ENCODE data around the gene USP28.
"Not testable (repeated sequence)": the region's sequence is repeated elsewhere in the genome, so short reads cannot be mapped to it uniquely, and the experiment has no call there.

USP28 gene

DNA sequence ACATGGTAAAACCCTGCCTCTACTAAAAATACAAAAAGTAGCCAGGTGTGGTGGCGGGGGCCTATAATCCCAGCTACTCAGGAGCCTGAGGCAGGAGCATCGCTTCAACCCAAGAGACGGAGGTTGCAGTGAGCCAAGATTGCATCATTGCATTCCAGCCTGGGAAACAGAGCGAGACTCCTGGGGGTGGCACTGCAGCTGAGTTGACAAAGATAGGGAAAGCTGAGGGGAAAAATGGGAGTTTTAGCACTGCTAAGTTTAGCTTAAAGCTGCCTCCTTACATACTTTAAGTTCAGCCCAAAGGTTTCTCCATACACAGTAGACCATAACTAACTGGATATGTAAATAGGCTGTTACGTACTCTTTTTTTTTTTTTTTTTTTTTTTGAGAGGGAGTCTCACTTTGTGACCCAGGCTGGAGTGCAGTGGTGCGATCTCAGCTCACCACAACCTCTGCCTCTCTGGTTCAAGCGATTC, 9.0 kb upstream of the USP28 start:
- no peak overlapping the region for H3K27ac ChIP-seq
- H3K36me3 ChIP-seq (replicated peaks) = no peaks in the 10 kb centered on the region
- in situ Hi-C loops (cut with HindIII; ENCODE audit: low pct_ligation_motif_present, low sequenced_read_pairs) = no loop called here
- TF ChIP-seq, protein P1, sequence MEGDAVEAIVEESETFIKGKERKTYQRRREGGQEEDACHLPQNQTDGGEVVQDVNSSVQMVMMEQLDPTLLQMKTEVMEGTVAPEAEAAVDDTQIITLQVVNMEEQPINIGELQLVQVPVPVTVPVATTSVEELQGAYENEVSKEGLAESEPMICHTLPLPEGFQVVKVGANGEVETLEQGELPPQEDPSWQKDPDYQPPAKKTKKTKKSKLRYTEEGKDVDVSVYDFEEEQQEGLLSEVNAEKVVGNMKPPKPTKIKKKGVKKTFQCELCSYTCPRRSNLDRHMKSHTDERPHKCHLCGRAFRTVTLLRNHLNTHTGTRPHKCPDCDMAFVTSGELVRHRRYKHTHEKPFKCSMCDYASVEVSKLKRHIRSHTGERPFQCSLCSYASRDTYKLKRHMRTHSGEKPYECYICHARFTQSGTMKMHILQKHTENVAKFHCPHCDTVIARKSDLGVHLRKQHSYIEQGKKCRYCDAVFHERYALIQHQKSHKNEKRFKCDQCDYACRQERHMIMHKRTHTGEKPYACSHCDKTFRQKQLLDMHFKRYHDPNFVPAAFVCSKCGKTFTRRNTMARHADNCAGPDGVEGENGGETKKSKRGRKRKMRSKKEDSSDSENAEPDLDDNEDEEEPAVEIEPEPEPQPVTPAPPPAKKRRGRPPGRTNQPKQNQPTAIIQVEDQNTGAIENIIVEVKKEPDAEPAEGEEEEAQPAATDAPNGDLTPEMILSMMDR (IDR thresholded peaks at IDR 0.05; ENCODE audit: low read depth, low read length, missing control alignments) = no peak
- no peak overlapping the region for H3K4me3 ChIP-seq (ENCODE audit: low read depth, low read length)
- H3K27me3 ChIP-seq (replicated peaks) = no peaks in the 10 kb centered on the region
- peak; percentile 33 for DNase-seq

DNA sequence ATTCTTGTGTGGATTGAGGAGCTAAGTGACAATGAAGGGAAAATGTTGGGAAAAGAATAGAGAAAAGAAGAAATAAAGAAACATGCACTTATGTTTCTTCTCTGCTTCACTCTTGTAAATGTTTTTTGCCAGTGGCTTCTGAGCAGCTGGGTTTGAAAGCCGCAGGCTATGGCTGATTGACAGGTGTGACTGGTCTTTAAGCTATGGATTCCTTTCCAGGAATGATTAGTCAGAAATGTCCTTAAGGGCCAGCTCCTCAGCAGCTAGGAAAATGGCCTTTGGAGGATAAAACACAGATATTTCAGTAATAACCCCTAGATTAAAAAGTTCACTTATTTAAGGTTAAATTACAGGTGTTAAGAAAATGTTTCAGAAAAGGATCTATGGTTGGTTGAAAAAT, 6.5 kb upstream of the USP28 start:
- no peak overlapping the region for H3K27ac ChIP-seq
- H3K27me3 ChIP-seq (replicated peaks) = no peaks in the 10 kb centered on the region
- no peaks in the 10 kb centered on the region for H3K36me3 ChIP-seq (replicated peaks)
- TF ChIP-seq, protein P1 (IDR thresholded peaks at IDR 0.05; ENCODE audit: low read depth, low read length, missing control alignments) = no peak
- H3K4me3 ChIP-seq (ENCODE audit: low read depth, low read length) = no peak overlapping the region
- DNase-seq = no peak
- in situ Hi-C loops (cut with HindIII; ENCODE audit: low pct_ligation_motif_present, low sequenced_read_pairs) = no loop called here

DNA sequence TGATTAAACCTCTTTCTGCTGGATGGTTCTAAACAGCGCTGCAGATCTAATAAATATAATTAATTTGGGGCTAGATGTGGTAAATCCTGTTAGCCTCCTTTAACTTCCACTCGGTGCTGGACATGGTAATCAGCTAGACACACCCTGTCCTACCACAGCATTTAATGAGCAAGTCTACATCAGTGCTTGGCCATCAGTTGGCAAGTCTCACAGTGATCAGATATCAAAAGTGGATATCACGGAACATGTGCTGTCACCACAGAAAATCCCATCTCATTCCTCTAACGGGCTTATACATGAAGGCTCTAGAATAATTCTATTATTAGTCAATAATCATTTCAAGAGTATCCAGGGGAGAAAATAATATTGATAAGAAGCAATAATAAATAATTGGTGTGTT, 5.6 kb upstream of the USP28 start:
- no peaks in the 10 kb centered on the region for H3K27me3 ChIP-seq (replicated peaks)
- H3K36me3 ChIP-seq (replicated peaks) = no peaks in the 10 kb centered on the region
- no peak overlapping the region for H3K4me3 ChIP-seq (ENCODE audit: low read depth, low read length)
- no peak overlapping the region for H3K27ac ChIP-seq
- no peak for DNase-seq
- TF ChIP-seq, protein P1 (IDR thresholded peaks at IDR 0.05; ENCODE audit: low read depth, low read length, missing control alignments) = no peak
- in situ Hi-C loops (cut with HindIII; ENCODE audit: low pct_ligation_motif_present, low sequenced_read_pairs) = no loop called here

DNA sequence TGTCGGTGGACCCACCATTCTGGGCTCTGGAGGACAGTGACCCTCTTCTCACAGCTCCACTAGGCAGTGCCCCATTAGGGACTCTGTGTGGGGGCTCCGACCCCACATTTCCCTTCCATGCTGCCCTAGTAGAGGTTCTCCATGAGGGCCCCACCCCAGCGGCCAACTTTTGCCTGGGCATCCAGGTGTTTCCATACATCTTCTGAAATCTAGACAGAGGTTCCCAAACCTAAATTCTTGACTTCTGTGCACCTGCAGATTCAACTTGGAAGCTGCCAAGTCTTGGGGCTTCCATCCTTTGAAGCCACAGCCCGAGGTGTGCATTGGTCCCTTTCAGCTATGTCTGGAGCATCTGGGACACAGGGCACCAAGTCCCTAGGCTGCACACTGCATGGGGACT, 4.1 kb upstream of the USP28 start:
- H3K27ac ChIP-seq; DNase-seq; H3K4me3 ChIP-seq (ENCODE audit: low read depth, low read length); H3K36me3 ChIP-seq (replicated peaks); in situ Hi-C loops (cut with HindIII; ENCODE audit: low pct_ligation_motif_present, low sequenced_read_pairs); H3K27me3 ChIP-seq (replicated peaks): not testable (repeated sequence)

DNA sequence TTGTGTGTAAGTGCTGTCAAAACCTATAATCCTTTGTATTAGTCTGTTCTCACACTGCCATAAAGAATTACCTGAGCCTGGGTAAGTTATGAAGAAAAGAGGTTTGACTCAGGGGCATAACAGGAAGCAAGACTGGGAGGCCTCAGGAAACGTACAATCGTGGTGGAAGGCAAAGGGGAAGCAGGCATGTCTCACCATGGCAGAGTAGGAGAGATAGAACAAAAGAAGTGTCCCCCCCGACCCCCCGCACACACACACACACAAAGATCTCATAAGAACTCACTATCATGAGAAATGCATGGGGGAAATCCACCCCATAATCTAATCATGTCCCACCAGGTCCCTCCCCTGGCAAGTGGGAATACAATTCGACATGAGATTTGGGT, 2.3 kb upstream of the USP28 start:
- TF ChIP-seq, protein P1 (IDR thresholded peaks at IDR 0.05; ENCODE audit: low read depth, low read length, missing control alignments) = no peak
- H3K27me3 ChIP-seq (replicated peaks) = no peaks in the 10 kb centered on the region
- no peak overlapping the region for H3K4me3 ChIP-seq (ENCODE audit: low read depth, low read length)
- H3K36me3 ChIP-seq (replicated peaks) = no peaks in the 10 kb centered on the region
- no peak overlapping the region for H3K27ac ChIP-seq
- no peak for DNase-seq
- in situ Hi-C loops (cut with HindIII; ENCODE audit: low pct_ligation_motif_present, low sequenced_read_pairs) = no loop called here

DNA sequence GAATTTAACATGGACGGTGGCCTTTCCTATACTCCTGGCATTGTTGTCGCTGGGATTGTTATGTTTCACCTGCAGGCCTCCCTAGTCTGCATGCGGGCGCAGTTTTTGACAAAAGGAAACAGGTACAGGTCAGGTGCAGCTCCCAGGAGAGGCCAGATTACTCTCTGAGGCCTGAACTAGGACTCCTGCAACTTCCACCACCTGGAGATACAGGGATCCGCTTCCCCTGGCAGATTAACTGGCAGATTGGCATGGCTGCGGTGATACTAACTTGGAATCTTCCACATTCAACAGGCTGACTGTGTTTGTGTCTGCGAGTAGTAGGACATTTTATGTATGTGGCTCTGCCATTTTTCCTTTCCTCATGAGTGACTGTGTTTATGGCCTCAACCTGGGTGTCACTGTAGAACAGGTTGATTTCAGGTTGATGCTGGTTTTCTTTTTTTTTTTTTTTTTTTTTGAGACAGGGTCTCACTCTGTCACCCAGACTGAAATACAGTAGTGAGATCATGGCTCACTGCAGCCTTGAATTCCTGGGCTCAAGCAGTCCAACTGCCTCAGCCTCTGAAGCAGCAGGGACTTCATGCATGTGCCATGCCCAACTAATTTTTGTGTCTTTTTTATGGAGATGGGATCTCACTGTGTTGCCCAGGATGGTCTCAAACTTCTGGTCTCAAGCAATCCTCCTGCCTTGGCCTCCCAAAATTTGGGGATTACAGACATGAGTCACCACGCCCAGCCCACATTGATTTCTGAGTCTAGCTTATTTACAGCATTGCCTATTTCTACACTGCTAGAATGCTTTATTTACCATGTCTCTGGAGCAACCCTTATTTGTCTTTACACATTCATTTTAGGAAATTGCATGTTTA, 1.7 kb upstream of the USP28 start:
- H3K36me3 ChIP-seq (replicated peaks) = no peaks in the 10 kb centered on the region
- TF ChIP-seq, protein P1 (IDR thresholded peaks at IDR 0.05; ENCODE audit: low read depth, low read length, missing control alignments) = no peak
- no peaks in the 10 kb centered on the region for H3K27me3 ChIP-seq (replicated peaks)
- DNase-seq = no peak
- H3K27ac ChIP-seq = no peak overlapping the region
- no peak overlapping the region for H3K4me3 ChIP-seq (ENCODE audit: low read depth, low read length)
- in situ Hi-C loops (cut with HindIII; ENCODE audit: low pct_ligation_motif_present, low sequenced_read_pairs) = no loop called here
